Measurements from ENCODE around the gene TYMS. TPM values are rescaled to one million over a fixed set of nuclear protein-coding genes. Genes with fewer than 3 reads are reported as not detected.

The TYMS gene
- polyA plus RNA-seq, 1 donor from 2014 or later: 3.3 TPM

DNA sequence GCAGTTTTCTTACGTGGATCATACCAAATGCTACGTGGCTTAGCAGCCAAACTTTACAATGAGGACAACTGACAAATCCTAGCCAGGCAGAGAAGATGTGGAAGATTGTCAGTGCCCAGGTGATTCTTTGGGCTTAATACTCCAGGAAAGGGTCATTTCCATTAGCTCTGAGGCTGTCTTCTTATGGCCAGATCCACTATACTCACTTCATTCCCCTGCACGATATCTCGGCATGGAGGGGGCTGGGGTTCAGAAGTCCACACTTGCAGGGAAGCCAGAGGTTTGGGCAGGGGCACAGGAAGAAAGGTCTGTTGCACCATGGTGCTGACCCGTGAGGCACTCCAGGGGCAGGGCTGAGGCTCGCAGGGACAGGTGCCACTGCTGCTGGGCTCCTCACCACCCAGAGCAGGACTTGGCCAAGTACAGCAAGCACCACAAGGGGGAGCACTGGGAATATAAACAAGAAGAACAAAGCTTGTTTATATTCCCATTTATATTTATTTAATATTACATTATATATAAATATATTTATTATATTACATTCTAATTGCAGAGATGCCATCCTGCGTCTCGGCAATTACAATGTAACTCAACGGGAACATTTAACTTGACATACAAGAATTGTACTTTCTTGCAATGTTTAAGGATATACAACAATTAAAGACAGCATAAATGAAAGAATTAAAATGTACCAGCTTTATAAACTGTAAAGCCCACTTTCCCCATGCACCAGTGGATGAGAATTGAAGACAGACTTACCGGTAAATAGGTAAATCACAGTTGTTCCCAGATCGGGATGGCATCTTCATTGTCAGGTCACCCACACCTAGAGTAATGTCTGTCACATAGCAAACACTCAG, 33.5 kb upstream of the TYMS start:
- Histone ChIP-seq H3K27ac (ENCODE audit: low read length) (no peak overlapping the region), H3K9me3 (ENCODE audit: low read length) (no peaks in the 10 kb centered on the region), H3K79me2 (replicated peaks; ENCODE audit: insufficient read depth, low read length) (no peaks in the 10 kb centered on the region), H3K4me3 (ENCODE audit: low read length) (no peak overlapping the region), H2AFZ (ENCODE audit: low read depth, low read length) (no peak overlapping the region), H3K4me2 (ENCODE audit: low read length) (no peak overlapping the region), H4K20me1 (ENCODE audit: insufficient read depth) (no peaks in the 10 kb centered on the region), H3K27me3 (ENCODE audit: insufficient read depth, low read depth, low read length) (no peaks in the 10 kb centered on the region), H3K9me2 (ENCODE audit: insufficient read depth, low read length) (no peaks in the 10 kb centered on the region), H3F3A (ENCODE audit: insufficient read depth, low read length, poor library complexity, severe bottlenecking) (no peaks in the 10 kb centered on the region), H3K9ac (ENCODE audit: low read length) (no peak overlapping the region), H3K36me3 (ENCODE audit: insufficient read depth, low read length) (no peaks in the 10 kb centered on the region)
- TF ChIP-seq, protein P1, sequence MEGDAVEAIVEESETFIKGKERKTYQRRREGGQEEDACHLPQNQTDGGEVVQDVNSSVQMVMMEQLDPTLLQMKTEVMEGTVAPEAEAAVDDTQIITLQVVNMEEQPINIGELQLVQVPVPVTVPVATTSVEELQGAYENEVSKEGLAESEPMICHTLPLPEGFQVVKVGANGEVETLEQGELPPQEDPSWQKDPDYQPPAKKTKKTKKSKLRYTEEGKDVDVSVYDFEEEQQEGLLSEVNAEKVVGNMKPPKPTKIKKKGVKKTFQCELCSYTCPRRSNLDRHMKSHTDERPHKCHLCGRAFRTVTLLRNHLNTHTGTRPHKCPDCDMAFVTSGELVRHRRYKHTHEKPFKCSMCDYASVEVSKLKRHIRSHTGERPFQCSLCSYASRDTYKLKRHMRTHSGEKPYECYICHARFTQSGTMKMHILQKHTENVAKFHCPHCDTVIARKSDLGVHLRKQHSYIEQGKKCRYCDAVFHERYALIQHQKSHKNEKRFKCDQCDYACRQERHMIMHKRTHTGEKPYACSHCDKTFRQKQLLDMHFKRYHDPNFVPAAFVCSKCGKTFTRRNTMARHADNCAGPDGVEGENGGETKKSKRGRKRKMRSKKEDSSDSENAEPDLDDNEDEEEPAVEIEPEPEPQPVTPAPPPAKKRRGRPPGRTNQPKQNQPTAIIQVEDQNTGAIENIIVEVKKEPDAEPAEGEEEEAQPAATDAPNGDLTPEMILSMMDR (IDR thresholded peaks at IDR 0.05; ENCODE audit: poor library complexity, severe bottlenecking): peak; percentile 65
- TF ChIP-seq EP300 (conservative IDR thresholded peaks at IDR 0.05; ENCODE audit: poor library complexity, severe bottlenecking) (no peak), MXI1 (conservative IDR thresholded peaks at IDR 0.05; ENCODE audit: poor library complexity, severe bottlenecking) (no peak), RAD21 (conservative IDR thresholded peaks at IDR 0.05) (peak; percentile 61), TAF1 (IDR thresholded peaks at IDR 0.05; ENCODE audit: low read depth) (no peak), SMC3 (conservative IDR thresholded peaks at IDR 0.05; ENCODE audit: poor library complexity) (peak; percentile 74), POLR2AphosphoS5 (IDR thresholded peaks at IDR 0.05) (no peak), EZH2 (IDR thresholded peaks at IDR 0.05; ENCODE audit: borderline replicate concordance, insufficient read depth, low read length, poor library complexity, severe bottlenecking) (no peak)
- TF ChIP-seq, protein P2, sequence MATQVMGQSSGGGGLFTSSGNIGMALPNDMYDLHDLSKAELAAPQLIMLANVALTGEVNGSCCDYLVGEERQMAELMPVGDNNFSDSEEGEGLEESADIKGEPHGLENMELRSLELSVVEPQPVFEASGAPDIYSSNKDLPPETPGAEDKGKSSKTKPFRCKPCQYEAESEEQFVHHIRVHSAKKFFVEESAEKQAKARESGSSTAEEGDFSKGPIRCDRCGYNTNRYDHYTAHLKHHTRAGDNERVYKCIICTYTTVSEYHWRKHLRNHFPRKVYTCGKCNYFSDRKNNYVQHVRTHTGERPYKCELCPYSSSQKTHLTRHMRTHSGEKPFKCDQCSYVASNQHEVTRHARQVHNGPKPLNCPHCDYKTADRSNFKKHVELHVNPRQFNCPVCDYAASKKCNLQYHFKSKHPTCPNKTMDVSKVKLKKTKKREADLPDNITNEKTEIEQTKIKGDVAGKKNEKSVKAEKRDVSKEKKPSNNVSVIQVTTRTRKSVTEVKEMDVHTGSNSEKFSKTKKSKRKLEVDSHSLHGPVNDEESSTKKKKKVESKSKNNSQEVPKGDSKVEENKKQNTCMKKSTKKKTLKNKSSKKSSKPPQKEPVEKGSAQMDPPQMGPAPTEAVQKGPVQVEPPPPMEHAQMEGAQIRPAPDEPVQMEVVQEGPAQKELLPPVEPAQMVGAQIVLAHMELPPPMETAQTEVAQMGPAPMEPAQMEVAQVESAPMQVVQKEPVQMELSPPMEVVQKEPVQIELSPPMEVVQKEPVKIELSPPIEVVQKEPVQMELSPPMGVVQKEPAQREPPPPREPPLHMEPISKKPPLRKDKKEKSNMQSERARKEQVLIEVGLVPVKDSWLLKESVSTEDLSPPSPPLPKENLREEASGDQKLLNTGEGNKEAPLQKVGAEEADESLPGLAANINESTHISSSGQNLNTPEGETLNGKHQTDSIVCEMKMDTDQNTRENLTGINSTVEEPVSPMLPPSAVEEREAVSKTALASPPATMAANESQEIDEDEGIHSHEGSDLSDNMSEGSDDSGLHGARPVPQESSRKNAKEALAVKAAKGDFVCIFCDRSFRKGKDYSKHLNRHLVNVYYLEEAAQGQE (IDR thresholded peaks at IDR 0.05; ENCODE audit: borderline replicate concordance): no peak

DNA sequence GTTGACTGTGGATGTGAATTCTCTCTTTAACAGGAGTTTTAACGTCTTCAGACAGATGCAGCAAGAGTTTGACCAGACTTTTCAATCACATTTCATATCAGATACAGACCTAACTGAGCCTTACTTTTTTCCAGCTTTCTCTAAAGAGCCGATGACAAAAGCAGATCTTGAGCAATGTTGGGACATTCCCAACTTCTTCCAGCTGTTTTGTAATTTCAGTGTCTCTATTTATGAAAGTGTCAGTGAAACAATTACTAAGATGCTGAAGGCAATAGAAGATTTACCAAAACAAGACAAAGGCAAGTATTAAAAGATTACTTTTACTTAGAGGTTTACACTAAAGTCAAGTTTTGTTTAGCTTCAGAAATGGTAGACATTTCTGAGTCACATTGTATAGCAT, 30.2 kb upstream of the TYMS start:
- no peaks in the 10 kb centered on the region for H4K20me1 ChIP-seq (ENCODE audit: insufficient read depth)
- no peak overlapping the region for H3K4me3 ChIP-seq (ENCODE audit: low read length)
- H3K36me3 ChIP-seq (ENCODE audit: insufficient read depth, low read length): no peaks in the 10 kb centered on the region
- H3K9me2 ChIP-seq (ENCODE audit: insufficient read depth, low read length): no peaks in the 10 kb centered on the region
- no peak overlapping the region for H3K9ac ChIP-seq (ENCODE audit: low read length)
- no peaks in the 10 kb centered on the region for H3K79me2 ChIP-seq (replicated peaks; ENCODE audit: insufficient read depth, low read length)
- no peaks in the 10 kb centered on the region for H3K9me3 ChIP-seq (ENCODE audit: low read length)
- no peaks in the 10 kb centered on the region for H3K27me3 ChIP-seq (ENCODE audit: insufficient read depth, low read depth, low read length)
- TF ChIP-seq MXI1 (conservative IDR thresholded peaks at IDR 0.05; ENCODE audit: poor library complexity, severe bottlenecking) (no peak), EZH2 (IDR thresholded peaks at IDR 0.05; ENCODE audit: borderline replicate concordance, insufficient read depth, low read length, poor library complexity, severe bottlenecking) (no peak), TAF1 (IDR thresholded peaks at IDR 0.05; ENCODE audit: low read depth) (no peak), POLR2AphosphoS5 (IDR thresholded peaks at IDR 0.05) (no peak), SMC3 (conservative IDR thresholded peaks at IDR 0.05; ENCODE audit: poor library complexity) (no peak), EP300 (conservative IDR thresholded peaks at IDR 0.05; ENCODE audit: poor library complexity, severe bottlenecking) (no peak), RAD21 (conservative IDR thresholded peaks at IDR 0.05) (no peak)
- TF ChIP-seq, protein P1 (IDR thresholded peaks at IDR 0.05; ENCODE audit: poor library complexity, severe bottlenecking): no peak
- TF ChIP-seq, protein P2 (IDR thresholded peaks at IDR 0.05; ENCODE audit: borderline replicate concordance): no peak
- H3K27ac ChIP-seq (ENCODE audit: low read length): no peak overlapping the region
- H2AFZ ChIP-seq (ENCODE audit: low read depth, low read length): no peak overlapping the region
- H3F3A ChIP-seq (ENCODE audit: insufficient read depth, low read length, poor library complexity, severe bottlenecking): no peaks in the 10 kb centered on the region
- H3K4me2 ChIP-seq (ENCODE audit: low read length): no peak overlapping the region
